Nephron (organoid): ENCODE results near the gene EHD4.

ENCODE experiments used
- H3K27ac Mint-ChIP-seq, 3 experiments: 2 replicates each; pipeline ENCODE4 v1.8.0; 2020; ENCODE audit warnings: mixed read lengths in 3 of 3, mild to moderate bottlenecking in 2 of 3, moderate library complexity in 1 of 3
- H3K27me3 Mint-ChIP-seq: 2 replicates; pipeline ENCODE4 v1.8.0; 2021; ENCODE audit warnings: low read depth, mild to moderate bottlenecking, moderate library complexity, mixed read lengths
- H3K36me3 Mint-ChIP-seq: 2 replicates; pipeline ENCODE4 v1.8.0; 2020; ENCODE audit warnings: low read depth, mixed read lengths
- H3K4me1 Mint-ChIP-seq: 2 replicates; pipeline ENCODE4 v1.8.0; 2020; ENCODE audit warnings: mixed read lengths
- H3K4me3 Mint-ChIP-seq, 3 experiments: 2 replicates each; pipeline ENCODE4 v1.8.0; 2020; ENCODE audit warnings: mild to moderate bottlenecking in 3 of 3, mixed read lengths in 3 of 3, moderate library complexity in 2 of 3
- H3K9me3 Mint-ChIP-seq: 2 replicates; pipeline ENCODE4 v1.8.0; 2020; ENCODE audit warnings: mixed read lengths
- CTCF ChIP-seq, 3 experiments: fragments of 200-600 bp; sonication (generic); IDR thresholded peaks; one replicate each; pipeline ENCODE4 v1.5.0; 2021; ENCODE audit warnings: antibody characterized with exemption in 3 of 3; ENCODE audit not compliant: unreplicated experiment in 3 of 3

EHD4 gene

DNA sequence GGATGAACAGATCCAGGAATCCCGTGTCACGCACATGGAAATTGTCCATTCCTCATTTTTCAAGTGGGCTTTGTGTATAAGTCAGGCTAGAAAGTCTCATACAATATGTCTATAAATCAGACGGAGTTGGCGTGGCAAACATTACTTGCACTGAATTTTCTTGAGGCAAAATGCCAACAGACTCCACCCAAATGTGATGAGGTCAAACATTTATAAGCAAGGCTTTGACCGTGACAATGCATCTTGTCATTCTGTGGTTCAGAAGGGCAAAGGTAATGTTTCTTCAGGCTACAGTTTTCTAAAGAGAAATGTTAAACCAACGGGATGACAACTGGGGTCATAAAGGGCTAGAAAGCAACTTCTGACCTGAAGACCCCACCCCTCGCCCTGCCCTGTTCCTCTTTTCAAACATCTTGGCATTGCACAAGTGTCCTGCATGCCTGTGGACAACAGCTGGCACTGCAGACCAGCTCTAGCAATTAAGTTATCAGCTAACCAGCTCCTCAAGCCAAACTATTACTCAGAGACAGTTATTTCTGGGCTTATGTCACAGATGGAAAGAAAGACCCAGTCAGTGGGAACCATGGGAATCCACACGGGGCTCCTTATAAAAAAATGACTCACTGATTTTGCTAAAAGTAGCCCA, 42.0 kb downstream of the EHD4 start:
- peaks cover 8% of the 10 kb centered on the region for H3K27me3 Mint-ChIP-seq
- H3K27ac Mint-ChIP-seq: peak overlapping the region in 1 of 3 experiments; percentile 49

GRCh38 chr15:41928637-41929620, 43.4 kb downstream of the EHD4 start:
- H3K4me3 Mint-ChIP-seq: no peak overlapping the region
- H3K27ac Mint-ChIP-seq: peak overlapping the region in 1 of 3 experiments; percentile 64
- H3K27me3 Mint-ChIP-seq: peaks cover 4% of the 10 kb centered on the region
- peaks cover 63% of the 10 kb centered on the region for H3K4me1 Mint-ChIP-seq
- no peaks in the 10 kb centered on the region for H3K36me3 Mint-ChIP-seq
- no peak for TF ChIP-seq CTCF (IDR thresholded peaks at IDR 0.05; ENCODE audit: unreplicated experiment in 3 of 3)
- H3K9me3 Mint-ChIP-seq: no peaks in the 10 kb centered on the region

More for the DNA sequence above, 42.0 kb downstream of the EHD4 start:
- no peak for TF ChIP-seq CTCF (IDR thresholded peaks at IDR 0.05; ENCODE audit: unreplicated experiment in 3 of 3)
- Mint-ChIP-seq H3K4me1 (peaks cover 69% of the 10 kb centered on the region), H3K36me3 (no peaks in the 10 kb centered on the region), H3K9me3 (no peaks in the 10 kb centered on the region), H3K4me3 (no peak overlapping the region)

GRCh38 chr15:41928100-41928499, 44.3 kb downstream of the EHD4 start:
- Mint-ChIP-seq H3K4me1 (peaks cover 59% of the 10 kb centered on the region), H3K36me3 (no peaks in the 10 kb centered on the region), H3K4me3 (no peak overlapping the region), H3K27ac (peak overlapping the region in 2 of 3 experiments; percentile 3 to 30), H3K9me3 (no peaks in the 10 kb centered on the region), H3K27me3 (peaks cover 4% of the 10 kb centered on the region)
- TF ChIP-seq CTCF (IDR thresholded peaks at IDR 0.05; ENCODE audit: unreplicated experiment in 3 of 3): no peak

- no peak for TF ChIP-seq CTCF (IDR thresholded peaks at IDR 0.05; ENCODE audit: unreplicated experiment in 3 of 3)
- H3K36me3 Mint-ChIP-seq: peaks cover 1% of the 10 kb centered on the region
- no peak overlapping the region for H3K4me3 Mint-ChIP-seq
- peaks cover 4% of the 10 kb centered on the region for H3K27me3 Mint-ChIP-seq
- H3K4me1 Mint-ChIP-seq: peaks cover 53% of the 10 kb centered on the region
- no peaks in the 10 kb centered on the region for H3K9me3 Mint-ChIP-seq
- peak overlapping the region in 1 of 3 experiments; percentile 3 for H3K27ac Mint-ChIP-seq
Measured at GRCh38 chr15:41927536-41927935, 44.8 kb downstream of the EHD4 start.

- peaks cover 8% of the 10 kb centered on the region for H3K36me3 Mint-ChIP-seq
- peak overlapping the region; percentile 11 to 40 (median 15) for H3K27ac Mint-ChIP-seq
- no peak overlapping the region for H3K4me3 Mint-ChIP-seq
- TF ChIP-seq CTCF (IDR thresholded peaks at IDR 0.05; ENCODE audit: unreplicated experiment in 3 of 3): no peak
- peaks cover 10% of the 10 kb centered on the region for H3K27me3 Mint-ChIP-seq
- H3K4me1 Mint-ChIP-seq: peaks cover 50% of the 10 kb centered on the region
- H3K9me3 Mint-ChIP-seq: no peaks in the 10 kb centered on the region
Measured at GRCh38 chr15:41926185-41927056, 45.9 kb downstream of the EHD4 start.
